22Rv1 (cell line): ENCODE data around the gene SLF2.
A peak's percentile ranks its signal among the peaks of the same experiment; 100 is the strongest.

Source experiments
- ZFX ChIP-seq: fragments of 450-650 bp; IDR thresholded peaks from 2 replicates; pipeline ENCODE4 v1.6.1; 2017; ENCODE audit warnings: antibody characterized with exemption, borderline replicate concordance
- TF ChIP-seq, protein P1 (sequence below): fragments of 450-650 bp; IDR thresholded peaks from 2 replicates; pipeline ENCODE4 v1.5.1; 2017; ENCODE audit warnings: mild to moderate bottlenecking

GRCh38 chr10:100934084-100934659, 21.4 kb downstream of the SLF2 start:
- TF ChIP-seq, protein P1, sequence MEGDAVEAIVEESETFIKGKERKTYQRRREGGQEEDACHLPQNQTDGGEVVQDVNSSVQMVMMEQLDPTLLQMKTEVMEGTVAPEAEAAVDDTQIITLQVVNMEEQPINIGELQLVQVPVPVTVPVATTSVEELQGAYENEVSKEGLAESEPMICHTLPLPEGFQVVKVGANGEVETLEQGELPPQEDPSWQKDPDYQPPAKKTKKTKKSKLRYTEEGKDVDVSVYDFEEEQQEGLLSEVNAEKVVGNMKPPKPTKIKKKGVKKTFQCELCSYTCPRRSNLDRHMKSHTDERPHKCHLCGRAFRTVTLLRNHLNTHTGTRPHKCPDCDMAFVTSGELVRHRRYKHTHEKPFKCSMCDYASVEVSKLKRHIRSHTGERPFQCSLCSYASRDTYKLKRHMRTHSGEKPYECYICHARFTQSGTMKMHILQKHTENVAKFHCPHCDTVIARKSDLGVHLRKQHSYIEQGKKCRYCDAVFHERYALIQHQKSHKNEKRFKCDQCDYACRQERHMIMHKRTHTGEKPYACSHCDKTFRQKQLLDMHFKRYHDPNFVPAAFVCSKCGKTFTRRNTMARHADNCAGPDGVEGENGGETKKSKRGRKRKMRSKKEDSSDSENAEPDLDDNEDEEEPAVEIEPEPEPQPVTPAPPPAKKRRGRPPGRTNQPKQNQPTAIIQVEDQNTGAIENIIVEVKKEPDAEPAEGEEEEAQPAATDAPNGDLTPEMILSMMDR = peak; percentile 75
- no peak for TF ChIP-seq ZFX
